Liver (tissue), 3 donors: ENCODE data around the gene DUSP1.

Experiments used
- EGR1 ChIP-seq, 2 donors: IDR thresholded peaks; 2 replicates each; pipeline ENCODE4 v1.6.1; 2016 to 2018; ENCODE audit warnings: antibody characterized with exemption in 2 of 2, low read depth in 2 of 2
- GABPA ChIP-seq, 2 donors: IDR thresholded peaks in 1 of 2; conservative IDR thresholded peaks in 1 of 2; 2 replicates each; pipeline ENCODE4 v1.6.1; 2016; ENCODE audit warnings: antibody characterized with exemption in 2 of 2, mild to moderate bottlenecking in 1 of 2, moderate library complexity in 1 of 2
- HNF4A ChIP-seq, 2 donors: conservative IDR thresholded peaks; 2 replicates each; pipeline ENCODE4 v1.6.1; 2016; ENCODE audit warnings: antibody characterized with exemption in 2 of 2, mild to moderate bottlenecking in 2 of 2
- JUND ChIP-seq, 2 donors: IDR thresholded peaks; 2 replicates each; pipeline ENCODE4 v1.6.1; 2016; ENCODE audit warnings: antibody characterized with exemption in 2 of 2
- RAD21 ChIP-seq, 2 donors: IDR thresholded peaks; 2 replicates each; pipeline ENCODE4 v1.6.1; 2016; ENCODE audit warnings: antibody characterized with exemption in 2 of 2, mild to moderate bottlenecking in 2 of 2
- RXRA ChIP-seq, 2 donors: IDR thresholded peaks; 2 replicates each; pipeline ENCODE4 v1.6.1; 2017 to 2018; ENCODE audit warnings: antibody characterized with exemption in 2 of 2, mild to moderate bottlenecking in 1 of 2
- SP1 ChIP-seq: IDR thresholded peaks from 2 replicates; pipeline ENCODE4 v1.6.1; 2018; ENCODE audit warnings: antibody characterized with exemption, mild to moderate bottlenecking
- TAF1 ChIP-seq: conservative IDR thresholded peaks from 2 replicates; pipeline ENCODE4 v1.6.1; 2016; ENCODE audit warnings: antibody characterized with exemption, mild to moderate bottlenecking
- YY1 ChIP-seq: IDR thresholded peaks from 2 replicates; pipeline ENCODE4 v1.6.1; 2016; ENCODE audit warnings: antibody characterized with exemption, mild to moderate bottlenecking
- TF ChIP-seq, protein P1 (sequence below): fragments of 150-350 bp; IDR thresholded peaks from 2 replicates; pipeline ENCODE4 v1.5.1; 2017; ENCODE audit warnings: improper control_type of control experiment, low read depth, low read length; ENCODE audit not compliant: missing input control
- TF ChIP-seq, protein P2 (sequence below): IDR thresholded peaks from 2 replicates; pipeline ENCODE4 v1.6.1; 2016; ENCODE audit warnings: antibody characterized with exemption, mild to moderate bottlenecking
- TF ChIP-seq, protein P3 (sequence below): IDR thresholded peaks from 2 replicates; pipeline ENCODE4 v1.6.1; 2016; ENCODE audit warnings: antibody characterized with exemption
- TF ChIP-seq, protein P4 (sequence below): IDR thresholded peaks from 2 replicates; pipeline ENCODE4 v1.6.1; 2016; ENCODE audit warnings: antibody characterized with exemption
- TF ChIP-seq, protein P5 (sequence below): IDR thresholded peaks from 2 replicates; pipeline ENCODE4 v1.6.1; 2016; ENCODE audit warnings: antibody characterized with exemption
- donor health status: healthy.
- donor health status: healthy.

DNA sequence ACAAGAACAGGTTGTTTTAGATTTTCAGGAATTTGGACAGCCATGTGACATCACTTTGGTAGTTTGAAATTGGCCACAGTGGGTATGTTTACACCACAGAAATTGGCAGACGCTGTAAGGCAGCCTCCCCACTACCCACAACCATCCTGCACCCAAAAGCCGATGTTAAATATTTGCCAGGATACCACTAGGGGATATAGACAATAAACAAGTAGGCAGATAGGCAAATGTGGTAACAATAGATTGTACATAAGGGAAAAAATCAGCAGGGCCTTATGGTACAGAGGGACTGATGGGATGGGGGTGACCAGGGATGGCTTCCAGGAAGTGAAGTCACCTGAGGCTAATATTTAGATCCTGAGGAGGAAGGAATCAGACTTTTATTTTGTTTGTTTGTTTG, 31.1 kb upstream of the DUSP1 start:
- TF ChIP-seq, protein P1, sequence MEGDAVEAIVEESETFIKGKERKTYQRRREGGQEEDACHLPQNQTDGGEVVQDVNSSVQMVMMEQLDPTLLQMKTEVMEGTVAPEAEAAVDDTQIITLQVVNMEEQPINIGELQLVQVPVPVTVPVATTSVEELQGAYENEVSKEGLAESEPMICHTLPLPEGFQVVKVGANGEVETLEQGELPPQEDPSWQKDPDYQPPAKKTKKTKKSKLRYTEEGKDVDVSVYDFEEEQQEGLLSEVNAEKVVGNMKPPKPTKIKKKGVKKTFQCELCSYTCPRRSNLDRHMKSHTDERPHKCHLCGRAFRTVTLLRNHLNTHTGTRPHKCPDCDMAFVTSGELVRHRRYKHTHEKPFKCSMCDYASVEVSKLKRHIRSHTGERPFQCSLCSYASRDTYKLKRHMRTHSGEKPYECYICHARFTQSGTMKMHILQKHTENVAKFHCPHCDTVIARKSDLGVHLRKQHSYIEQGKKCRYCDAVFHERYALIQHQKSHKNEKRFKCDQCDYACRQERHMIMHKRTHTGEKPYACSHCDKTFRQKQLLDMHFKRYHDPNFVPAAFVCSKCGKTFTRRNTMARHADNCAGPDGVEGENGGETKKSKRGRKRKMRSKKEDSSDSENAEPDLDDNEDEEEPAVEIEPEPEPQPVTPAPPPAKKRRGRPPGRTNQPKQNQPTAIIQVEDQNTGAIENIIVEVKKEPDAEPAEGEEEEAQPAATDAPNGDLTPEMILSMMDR, result no peak
- TF ChIP-seq, protein P2, sequence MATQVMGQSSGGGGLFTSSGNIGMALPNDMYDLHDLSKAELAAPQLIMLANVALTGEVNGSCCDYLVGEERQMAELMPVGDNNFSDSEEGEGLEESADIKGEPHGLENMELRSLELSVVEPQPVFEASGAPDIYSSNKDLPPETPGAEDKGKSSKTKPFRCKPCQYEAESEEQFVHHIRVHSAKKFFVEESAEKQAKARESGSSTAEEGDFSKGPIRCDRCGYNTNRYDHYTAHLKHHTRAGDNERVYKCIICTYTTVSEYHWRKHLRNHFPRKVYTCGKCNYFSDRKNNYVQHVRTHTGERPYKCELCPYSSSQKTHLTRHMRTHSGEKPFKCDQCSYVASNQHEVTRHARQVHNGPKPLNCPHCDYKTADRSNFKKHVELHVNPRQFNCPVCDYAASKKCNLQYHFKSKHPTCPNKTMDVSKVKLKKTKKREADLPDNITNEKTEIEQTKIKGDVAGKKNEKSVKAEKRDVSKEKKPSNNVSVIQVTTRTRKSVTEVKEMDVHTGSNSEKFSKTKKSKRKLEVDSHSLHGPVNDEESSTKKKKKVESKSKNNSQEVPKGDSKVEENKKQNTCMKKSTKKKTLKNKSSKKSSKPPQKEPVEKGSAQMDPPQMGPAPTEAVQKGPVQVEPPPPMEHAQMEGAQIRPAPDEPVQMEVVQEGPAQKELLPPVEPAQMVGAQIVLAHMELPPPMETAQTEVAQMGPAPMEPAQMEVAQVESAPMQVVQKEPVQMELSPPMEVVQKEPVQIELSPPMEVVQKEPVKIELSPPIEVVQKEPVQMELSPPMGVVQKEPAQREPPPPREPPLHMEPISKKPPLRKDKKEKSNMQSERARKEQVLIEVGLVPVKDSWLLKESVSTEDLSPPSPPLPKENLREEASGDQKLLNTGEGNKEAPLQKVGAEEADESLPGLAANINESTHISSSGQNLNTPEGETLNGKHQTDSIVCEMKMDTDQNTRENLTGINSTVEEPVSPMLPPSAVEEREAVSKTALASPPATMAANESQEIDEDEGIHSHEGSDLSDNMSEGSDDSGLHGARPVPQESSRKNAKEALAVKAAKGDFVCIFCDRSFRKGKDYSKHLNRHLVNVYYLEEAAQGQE, result no peak
- TF ChIP-seq, protein P3, sequence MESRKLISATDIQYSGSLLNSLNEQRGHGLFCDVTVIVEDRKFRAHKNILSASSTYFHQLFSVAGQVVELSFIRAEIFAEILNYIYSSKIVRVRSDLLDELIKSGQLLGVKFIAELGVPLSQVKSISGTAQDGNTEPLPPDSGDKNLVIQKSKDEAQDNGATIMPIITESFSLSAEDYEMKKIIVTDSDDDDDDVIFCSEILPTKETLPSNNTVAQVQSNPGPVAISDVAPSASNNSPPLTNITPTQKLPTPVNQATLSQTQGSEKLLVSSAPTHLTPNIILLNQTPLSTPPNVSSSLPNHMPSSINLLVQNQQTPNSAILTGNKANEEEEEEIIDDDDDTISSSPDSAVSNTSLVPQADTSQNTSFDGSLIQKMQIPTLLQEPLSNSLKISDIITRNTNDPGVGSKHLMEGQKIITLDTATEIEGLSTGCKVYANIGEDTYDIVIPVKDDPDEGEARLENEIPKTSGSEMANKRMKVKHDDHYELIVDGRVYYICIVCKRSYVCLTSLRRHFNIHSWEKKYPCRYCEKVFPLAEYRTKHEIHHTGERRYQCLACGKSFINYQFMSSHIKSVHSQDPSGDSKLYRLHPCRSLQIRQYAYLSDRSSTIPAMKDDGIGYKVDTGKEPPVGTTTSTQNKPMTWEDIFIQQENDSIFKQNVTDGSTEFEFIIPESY, result no peak
- TF ChIP-seq, protein P4, sequence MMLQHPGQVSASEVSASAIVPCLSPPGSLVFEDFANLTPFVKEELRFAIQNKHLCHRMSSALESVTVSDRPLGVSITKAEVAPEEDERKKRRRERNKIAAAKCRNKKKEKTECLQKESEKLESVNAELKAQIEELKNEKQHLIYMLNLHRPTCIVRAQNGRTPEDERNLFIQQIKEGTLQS, result no peak
- TF ChIP-seq, protein P5, sequence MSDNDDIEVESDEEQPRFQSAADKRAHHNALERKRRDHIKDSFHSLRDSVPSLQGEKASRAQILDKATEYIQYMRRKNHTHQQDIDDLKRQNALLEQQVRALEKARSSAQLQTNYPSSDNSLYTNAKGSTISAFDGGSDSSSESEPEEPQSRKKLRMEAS, result no peak
- TF ChIP-seq SP1 (no peak), HNF4A (conservative IDR thresholded peaks at IDR 0.05) (no peak), GABPA (IDR thresholded peaks at IDR 0.05 in 1 of 2, conservative IDR thresholded peaks at IDR 0.05 in 1 of 2) (no peak), RXRA (IDR thresholded peaks at IDR 0.05) (no peak), RAD21 (IDR thresholded peaks at IDR 0.05) (no peak), JUND (IDR thresholded peaks at IDR 0.05) (no peak), EGR1 (IDR thresholded peaks at IDR 0.05; ENCODE audit: low read depth in 2 of 2) (no peak), TAF1 (no peak), YY1 (no peak)
